Measurements from ENCODE around the gene EXD3. TPM values are rescaled to one million over a fixed set of nuclear protein-coding genes. Genes with fewer than 3 reads are reported as not detected.

EXD3 gene
- total and polyA plus RNA-seq, 9 of the 15 experiments (the other 6 are each of a cell fraction or from before 2014, with no cell fraction given): 0.29 to 12.5 (median 3.9) TPM

GRCh38 chr9:137303151-137303892, 119.6 kb downstream of the EXD3 start (continued):
- TF ChIP-seq ZNF655 (CRISPR knock-in tag; IDR thresholded peaks at IDR 0.05) (no peak), PHB (CRISPR knock-in tag; IDR thresholded peaks at IDR 0.05) (no peak), FOXM1 (IDR thresholded peaks at IDR 0.05; ENCODE audit: low read depth) (no peak), FOXM1 (CRISPR knock-in tag; IDR thresholded peaks at IDR 0.05; ENCODE audit: low read depth) (no peak; the same call in 1 of the 2 replicates), NUFIP1 (IDR thresholded peaks at IDR 0.05; ENCODE audit: partially characterized antibody) (no peak), ID3 (CRISPR knock-in tag; IDR thresholded peaks at IDR 0.05) (no peak), ID3 (tag; IDR thresholded peaks at IDR 0.05) (no peak), ZNF740 (CRISPR knock-in tag; IDR thresholded peaks at IDR 0.05) (no peak; the same call in 1 of the 2 replicates), ZNF740 (tag; IDR thresholded peaks at IDR 0.05) (no peak), BACH1 (tag; IDR thresholded peaks at IDR 0.05) (no peak), CBX8 (IDR thresholded peaks at IDR 0.05; ENCODE audit: borderline replicate concordance, extremely low read depth, low read depth, low read length, poor library complexity, severe bottlenecking) (no peak), MCM2 (IDR thresholded peaks at IDR 0.05; ENCODE audit: low read depth) (no peak), SPI1 (IDR thresholded peaks at IDR 0.05; ENCODE audit: borderline replicate concordance, low read depth, low read length) (peak; percentile 14; the same call in 1 of the 2 replicates), ZFPM2 (CRISPR knock-in tag; IDR thresholded peaks at IDR 0.05) (no peak), RBFOX2 (IDR thresholded peaks at IDR 0.05; ENCODE audit: low read depth, low read length) (no peak)
- TF ChIP-seq, protein P1, sequence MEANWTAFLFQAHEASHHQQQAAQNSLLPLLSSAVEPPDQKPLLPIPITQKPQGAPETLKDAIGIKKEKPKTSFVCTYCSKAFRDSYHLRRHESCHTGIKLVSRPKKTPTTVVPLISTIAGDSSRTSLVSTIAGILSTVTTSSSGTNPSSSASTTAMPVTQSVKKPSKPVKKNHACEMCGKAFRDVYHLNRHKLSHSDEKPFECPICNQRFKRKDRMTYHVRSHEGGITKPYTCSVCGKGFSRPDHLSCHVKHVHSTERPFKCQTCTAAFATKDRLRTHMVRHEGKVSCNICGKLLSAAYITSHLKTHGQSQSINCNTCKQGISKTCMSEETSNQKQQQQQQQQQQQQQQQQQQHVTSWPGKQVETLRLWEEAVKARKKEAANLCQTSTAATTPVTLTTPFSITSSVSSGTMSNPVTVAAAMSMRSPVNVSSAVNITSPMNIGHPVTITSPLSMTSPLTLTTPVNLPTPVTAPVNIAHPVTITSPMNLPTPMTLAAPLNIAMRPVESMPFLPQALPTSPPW (CRISPR knock-in tag; IDR thresholded peaks at IDR 0.05): no peak
